ENCODE measurements around the gene LRRC3C.

Gene LRRC3C

DNA sequence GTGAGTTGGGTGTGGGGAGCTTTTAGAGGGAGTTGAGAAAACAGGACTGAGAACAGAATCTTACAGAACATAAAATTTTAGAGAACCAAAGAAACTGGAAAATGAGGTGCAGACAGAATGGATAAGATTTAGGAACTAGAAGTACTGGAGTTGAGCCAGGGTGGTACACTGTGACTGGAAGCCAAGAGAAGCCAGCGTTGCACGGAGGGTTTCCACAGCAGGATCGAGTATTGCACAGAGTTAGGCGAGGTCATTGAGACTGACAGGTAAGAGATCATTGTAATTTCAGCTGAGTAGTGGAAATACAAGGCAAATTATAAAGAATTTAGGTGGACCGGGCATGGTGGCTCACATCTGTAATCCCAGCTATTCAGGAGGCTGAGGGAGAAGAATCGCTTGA is 41.8 kb downstream of the LRRC3C start:
- TF ChIP-seq POLR2A (IDR thresholded peaks at IDR 0.05; ENCODE audit: low read length), result no peak
- TF ChIP-seq GATA1 (IDR thresholded peaks at IDR 0.05; ENCODE audit: low read depth, low read length), result no peak

DNA sequence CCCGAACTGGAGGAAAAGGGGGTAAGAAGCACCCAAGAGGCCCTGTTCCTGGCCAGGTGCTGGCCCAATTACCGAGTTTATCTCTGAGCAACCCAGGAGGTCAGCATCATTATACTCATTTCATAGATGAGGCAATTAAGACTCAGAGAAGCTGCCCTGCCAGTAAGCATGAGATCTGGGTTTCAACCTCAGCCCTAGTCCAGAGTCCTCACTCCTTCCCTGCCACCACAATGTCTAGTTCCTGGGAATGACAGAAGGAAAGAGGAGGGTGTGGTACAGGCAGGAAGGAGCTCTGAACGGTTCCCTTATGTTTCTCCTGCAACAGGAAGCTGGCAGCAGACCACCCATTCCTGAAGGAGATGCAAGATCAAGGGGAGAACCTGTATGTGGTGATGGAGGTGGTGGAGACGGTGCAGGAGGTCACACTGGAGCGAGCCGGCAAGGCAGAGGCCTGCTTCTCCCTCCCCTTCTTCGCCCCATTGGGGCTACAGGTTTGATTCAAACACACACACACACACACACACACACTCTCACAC is 42.7 kb downstream of the LRRC3C start:
- no peak for TF ChIP-seq POLR2A (IDR thresholded peaks at IDR 0.05; ENCODE audit: low read length)
- TF ChIP-seq GATA1 (IDR thresholded peaks at IDR 0.05; ENCODE audit: low read depth, low read length), result no peak
- DNase-seq, result no peak

More for the DNA sequence above, 41.8 kb downstream of the LRRC3C start:
- DNase-seq, result no peak

DNA sequence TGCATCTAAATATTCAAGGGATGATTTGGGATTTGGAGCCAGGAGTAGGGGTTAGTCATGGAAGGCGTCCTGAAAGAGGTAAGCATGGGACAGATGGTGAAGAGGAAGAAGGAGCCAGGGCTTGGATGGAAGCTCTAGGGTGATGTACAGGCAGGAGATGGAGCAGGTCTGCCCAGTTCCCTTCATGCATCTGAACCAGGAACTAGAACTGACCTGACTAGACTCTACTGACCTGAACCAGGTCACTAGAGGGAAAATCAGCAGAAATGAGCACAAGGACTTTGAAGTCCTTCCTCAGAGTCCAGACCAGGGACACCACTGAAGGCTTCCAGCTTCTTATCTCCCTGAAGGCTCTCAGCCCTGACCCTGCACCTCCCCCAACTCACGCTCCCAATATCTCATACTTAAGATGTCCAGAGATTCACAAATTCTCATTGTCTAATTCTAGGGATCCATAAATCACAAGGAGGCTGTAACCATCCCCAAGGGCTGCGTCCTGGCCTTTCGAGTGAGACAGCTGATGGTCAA is 43.6 kb downstream of the LRRC3C start:
- no peak for TF ChIP-seq POLR2A (IDR thresholded peaks at IDR 0.05; ENCODE audit: low read length)
- TF ChIP-seq GATA1 (IDR thresholded peaks at IDR 0.05; ENCODE audit: low read depth, low read length), result no peak
- DNase-seq, result no peak

DNA sequence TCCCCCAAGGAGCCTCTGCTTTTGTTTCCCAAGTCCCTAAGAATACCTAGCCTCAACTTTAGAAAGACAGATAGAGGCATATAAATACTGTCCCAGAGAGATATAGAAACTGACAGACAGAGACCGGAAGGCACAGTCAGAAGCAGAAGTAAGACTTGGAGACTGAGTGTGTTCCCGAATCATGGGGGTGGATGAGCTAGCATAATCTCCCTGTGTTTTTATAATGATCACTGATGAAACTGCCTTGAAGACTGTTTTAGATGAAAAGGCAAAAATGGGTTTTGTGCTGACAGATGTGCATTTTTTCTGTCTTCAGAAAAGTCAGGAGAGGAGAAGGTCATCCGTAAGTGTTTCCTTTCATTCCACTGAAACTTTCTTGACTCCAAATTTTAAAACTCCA is 44.7 kb downstream of the LRRC3C start:
- no peak for TF ChIP-seq GATA1 (IDR thresholded peaks at IDR 0.05; ENCODE audit: low read depth, low read length)
- no peak for TF ChIP-seq POLR2A (IDR thresholded peaks at IDR 0.05; ENCODE audit: low read length)
- DNase-seq, result no peak

DNA sequence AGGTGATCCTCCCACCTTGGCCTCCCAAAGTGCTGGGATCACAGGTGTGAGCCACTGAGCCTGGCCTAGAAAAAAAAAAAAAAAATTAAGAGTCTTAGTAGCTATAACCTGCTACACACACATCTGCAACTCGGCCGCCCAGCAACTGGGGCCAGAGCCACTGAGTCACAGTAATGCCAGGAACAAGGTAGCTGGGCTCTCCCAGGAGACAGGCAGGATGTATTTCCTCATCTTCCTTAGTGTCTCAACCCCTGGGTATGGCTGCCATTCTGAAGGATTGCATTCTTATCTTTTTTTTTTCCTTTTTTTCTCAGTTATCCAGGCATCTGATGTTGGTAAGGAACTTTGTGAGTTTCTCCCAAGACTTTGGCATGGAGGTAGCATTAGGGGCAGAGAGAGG is 46.0 kb downstream of the LRRC3C start:
- no peak for DNase-seq

DNA sequence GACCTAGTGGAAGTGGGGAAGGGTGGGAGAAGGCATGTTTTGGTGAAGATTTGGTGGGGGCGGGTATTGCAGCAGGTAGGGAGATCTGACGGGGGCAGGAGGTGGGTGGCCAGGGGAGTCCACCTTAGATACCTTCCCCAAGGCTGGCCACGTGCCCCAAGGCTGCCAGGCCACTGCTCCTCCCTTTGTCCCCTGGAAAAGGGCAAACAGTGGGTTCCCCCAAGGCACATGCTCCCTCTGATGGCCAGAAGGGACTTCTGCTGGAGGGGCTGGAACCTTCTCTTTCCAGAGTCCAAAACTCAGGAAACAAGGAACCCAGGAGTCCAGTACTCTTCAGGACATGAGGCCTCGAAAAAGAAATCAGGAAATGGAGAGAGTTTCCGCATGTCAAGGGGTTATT is 46.9 kb downstream of the LRRC3C start:
- DNase-seq, result no peak
- no peak for TF ChIP-seq GATA1 (IDR thresholded peaks at IDR 0.05; ENCODE audit: low read depth, low read length)
- TF ChIP-seq POLR2A (IDR thresholded peaks at IDR 0.05; ENCODE audit: low read length), result no peak

More for the DNA sequence above, 46.0 kb downstream of the LRRC3C start:
- TF ChIP-seq GATA1 (IDR thresholded peaks at IDR 0.05; ENCODE audit: low read depth, low read length) (no peak), POLR2A (IDR thresholded peaks at IDR 0.05; ENCODE audit: low read length) (no peak)

DNA sequence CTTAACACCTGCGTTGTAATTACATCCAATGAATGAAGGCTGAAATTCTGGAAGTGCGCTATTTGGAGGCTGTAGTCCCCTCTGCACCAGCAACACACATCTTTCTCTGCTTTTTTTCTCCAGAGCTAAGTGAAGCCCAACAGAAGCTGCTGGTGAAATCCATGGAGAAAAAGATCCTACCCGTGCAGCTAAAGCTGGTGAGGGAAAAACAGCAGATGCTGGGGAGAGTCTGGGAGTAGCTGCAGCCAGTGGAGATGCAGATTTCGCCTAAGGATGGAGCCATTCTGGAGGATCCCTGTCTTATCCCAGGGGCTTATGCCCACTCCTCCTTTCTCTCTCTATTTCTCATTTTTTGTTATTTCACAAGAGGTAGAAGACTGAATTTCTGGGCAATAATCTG is 48.3 kb downstream of the LRRC3C start:
- no peak for DNase-seq

DNA sequence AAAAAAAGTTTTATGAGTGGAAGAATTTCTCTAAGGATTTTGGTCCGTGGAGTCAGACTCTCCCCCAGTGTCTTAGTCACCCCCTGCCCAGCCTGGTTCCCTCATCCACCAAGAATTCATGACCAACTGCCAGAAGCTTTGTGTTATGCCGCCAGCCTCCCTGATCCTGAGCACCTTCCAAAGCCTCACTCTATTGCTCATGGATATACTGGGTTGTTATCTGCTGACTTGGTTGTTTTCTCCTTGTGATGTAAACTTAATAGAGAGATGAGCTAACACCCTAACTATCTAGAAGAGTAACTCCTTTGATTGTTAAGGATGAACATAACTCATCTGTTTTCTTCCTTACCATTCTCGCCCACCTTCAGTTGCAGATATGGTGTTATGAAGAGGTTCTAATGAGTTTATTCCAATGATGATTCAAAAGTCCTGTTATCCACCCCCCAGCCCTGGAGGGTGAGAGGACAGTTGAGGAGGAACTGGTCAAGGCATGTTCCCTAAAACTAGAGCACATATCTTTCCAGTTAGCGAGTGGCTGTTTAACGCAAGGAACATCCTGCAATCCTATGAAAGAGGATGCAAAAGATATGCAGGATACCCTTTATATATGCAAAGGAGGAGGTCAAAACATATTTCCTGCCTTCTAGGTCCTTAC is 51.6 kb downstream of the LRRC3C start:
- no peak for DNase-seq
- no peak for TF ChIP-seq POLR2A (IDR thresholded peaks at IDR 0.05; ENCODE audit: low read length)
- no peak for TF ChIP-seq GATA1 (IDR thresholded peaks at IDR 0.05; ENCODE audit: low read depth, low read length)

More for the DNA sequence above, 48.3 kb downstream of the LRRC3C start:
- TF ChIP-seq GATA1 (IDR thresholded peaks at IDR 0.05; ENCODE audit: low read depth, low read length) (no peak), POLR2A (IDR thresholded peaks at IDR 0.05; ENCODE audit: low read length) (no peak)

DNA sequence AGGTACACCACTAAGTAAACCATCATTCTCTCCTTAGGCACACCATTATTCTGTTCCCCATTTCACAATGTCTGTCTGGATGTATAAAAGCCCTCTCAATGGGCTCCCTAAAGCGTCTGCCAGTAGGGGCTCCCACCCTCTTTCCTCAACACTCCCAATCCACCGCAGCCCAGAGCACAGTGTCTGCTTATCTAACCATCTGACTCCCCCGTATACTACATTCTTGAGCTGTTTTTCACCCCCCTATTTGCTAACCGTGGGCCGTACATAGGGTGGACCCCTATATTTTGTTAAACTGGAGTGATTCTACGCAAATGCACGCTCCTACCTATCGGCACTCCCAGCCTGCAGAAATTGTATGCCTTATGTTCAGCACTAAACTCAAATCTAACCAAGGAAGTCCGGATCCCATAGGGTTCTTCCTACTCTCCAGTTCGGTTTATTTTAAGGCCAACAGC is 52.4 kb downstream of the LRRC3C start:
- TF ChIP-seq POLR2A (IDR thresholded peaks at IDR 0.05; ENCODE audit: low read length) (no peak), GATA1 (IDR thresholded peaks at IDR 0.05; ENCODE audit: low read depth, low read length) (no peak)
- DNase-seq, result peak; percentile 74 to 80

DNA sequence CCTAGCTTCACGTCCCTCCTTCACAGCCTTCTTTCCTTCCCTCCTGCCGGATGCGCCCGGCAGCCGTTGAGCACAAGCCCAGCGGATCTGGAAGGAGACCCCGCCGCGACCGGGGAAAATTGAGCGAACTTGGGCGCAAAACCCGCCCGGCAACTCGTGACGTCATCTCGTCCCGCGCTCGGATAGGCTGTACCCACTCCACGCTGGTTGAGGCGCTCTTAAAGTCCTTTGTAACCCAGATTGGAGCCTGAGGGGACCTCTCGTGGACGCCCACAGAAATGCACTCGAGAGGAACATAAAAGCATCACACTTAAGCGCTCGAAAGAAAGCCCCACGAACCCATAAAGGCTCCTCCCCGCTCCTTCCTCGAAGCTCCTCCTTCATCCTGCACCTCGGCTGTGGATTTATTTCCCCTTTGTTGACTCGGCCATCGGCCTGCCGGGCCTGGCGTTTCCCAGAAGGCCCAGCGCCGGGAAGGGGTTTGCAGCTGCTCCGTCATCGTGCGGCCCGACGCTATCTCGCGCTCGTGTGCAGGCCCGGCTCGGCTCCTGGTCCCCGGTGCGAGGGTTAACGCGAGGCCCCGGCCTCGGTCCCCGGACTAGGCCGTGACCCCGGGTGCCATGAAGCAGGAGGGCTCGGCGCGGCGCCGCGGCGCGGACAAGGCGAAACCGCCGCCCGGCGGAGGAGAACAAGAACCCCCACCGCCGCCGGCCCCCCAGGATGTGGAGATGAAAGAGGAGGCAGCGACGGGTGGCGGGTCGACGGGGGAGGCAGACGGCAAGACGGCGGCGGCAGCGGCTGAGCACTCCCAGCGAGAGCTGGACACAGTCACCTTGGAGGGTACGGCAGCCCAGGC is 53.0 kb downstream of the LRRC3C start, which contains the start of gene PSMD3:
Gene PSMD3 (plus strand): TSS at position 457 of the 856 bp plus-strand sequence. CDS start 164 bp downstream, at position 621.
- DNase-seq, result peak; percentile 100
- TF ChIP-seq GATA1 (IDR thresholded peaks at IDR 0.05; ENCODE audit: low read depth, low read length) (no peak), POLR2A (IDR thresholded peaks at IDR 0.05; ENCODE audit: low read length) (peak; percentile 92)

DNA sequence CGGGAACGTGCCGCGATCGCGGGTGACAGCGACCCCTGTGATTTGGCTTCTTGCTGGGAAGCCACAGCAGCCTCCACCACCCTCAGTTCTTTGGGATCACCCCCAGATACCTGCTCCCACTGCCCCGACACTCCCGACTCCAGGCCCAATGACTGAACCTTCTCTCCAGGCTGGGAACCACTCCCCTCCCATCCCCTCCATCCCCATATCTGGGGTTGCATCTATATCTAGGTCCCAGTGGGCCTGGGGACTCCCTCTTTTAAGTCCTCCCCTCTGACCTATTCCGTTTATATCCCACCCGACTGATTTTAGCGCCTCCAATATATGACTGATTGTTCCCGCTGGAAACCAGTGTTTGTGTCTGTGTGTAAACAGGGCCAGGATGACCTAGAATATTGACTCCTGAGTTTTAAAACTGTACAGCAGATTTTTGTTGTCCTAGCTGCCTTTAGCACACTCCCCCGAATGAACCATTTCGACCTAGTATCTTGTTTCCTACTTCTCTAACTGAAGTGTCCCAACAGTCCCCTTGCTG is 53.7 kb downstream of the LRRC3C start:
- DNase-seq, result peak; percentile 64 to 73
- TF ChIP-seq GATA1 (IDR thresholded peaks at IDR 0.05; ENCODE audit: low read depth, low read length) (no peak), POLR2A (IDR thresholded peaks at IDR 0.05; ENCODE audit: low read length) (no peak)

DNA sequence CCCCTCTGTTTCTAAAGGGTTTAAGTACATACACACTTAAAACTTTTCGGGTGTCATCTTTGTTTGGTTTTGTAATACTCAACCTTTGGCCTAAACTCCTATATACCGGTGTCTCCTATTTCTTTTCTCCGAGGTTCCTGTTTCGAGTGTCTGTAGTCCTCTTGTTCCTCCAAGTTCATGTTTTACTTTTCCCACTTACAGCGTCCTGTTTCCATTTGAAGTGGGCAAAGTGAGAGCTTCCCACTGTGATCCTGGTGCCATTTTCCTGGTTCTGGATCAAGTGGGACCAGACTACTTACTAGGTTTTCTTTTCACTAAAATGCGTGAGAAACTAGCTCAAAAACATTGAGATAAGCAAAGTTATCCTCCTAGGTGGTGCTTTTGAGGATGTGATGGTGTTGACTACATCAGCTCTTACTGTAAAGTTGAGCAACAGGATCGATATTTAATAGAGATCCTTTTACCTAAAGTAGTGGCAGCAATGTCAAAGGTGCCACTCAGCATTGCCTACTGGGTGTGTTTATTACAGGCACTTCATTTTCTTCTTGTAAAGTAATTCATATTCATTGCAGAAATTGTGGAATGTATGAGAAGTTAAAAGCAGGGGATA is 54.3 kb downstream of the LRRC3C start:
- DNase-seq, result peak in 1 of 2 experiments; percentile 59
- TF ChIP-seq POLR2A (IDR thresholded peaks at IDR 0.05; ENCODE audit: low read length) (no peak), GATA1 (IDR thresholded peaks at IDR 0.05; ENCODE audit: low read depth, low read length) (no peak)

DNA sequence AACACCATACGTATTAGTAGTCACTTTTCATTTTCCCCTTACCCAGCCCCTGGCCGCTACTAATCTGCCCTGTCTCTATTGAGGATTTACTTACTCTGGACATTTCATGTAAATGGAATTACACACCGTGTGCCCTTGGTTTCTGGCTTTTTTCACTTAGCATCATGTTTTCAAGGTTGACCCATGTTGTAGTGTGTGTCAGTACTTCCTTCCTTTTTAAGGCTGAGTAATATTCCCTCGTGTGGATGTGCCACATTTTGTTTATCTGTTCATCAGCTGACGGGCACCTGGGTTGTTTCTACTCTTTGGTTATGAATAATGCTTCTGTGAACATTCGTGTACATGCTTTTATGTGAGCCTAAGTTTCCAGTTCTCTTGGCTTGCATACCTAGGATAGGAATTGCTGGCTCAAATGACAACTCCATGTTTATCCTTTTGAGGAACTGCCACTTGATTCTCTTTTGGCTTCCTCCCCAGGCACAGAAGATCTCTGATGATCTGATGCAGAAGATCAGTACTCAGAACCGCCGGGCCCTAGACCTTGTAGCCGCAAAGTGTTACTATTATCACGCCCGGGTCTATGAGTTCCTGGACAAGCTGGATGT is 60.8 kb downstream of the LRRC3C start:
- DNase-seq, result no peak
- no peak for TF ChIP-seq GATA1 (IDR thresholded peaks at IDR 0.05; ENCODE audit: low read depth, low read length)
- no peak for TF ChIP-seq POLR2A (IDR thresholded peaks at IDR 0.05; ENCODE audit: low read length)

All from erythroblast (primary cell).